SK-N-SH treated with all-trans-retinoic acid at 6 μM for 48 hours (cell line): ENCODE measurements around the gene KRT78.

ENCODE experiments used
- CSDC2 ChIP-seq: fragments of 250-450 bp; sonication (Bioruptor Pico); IDR thresholded peaks from 2 replicates; pipeline ENCODE4 v1.5.0; 2020; ENCODE audit warnings: mild to moderate bottlenecking, moderate library complexity
- CSRNP3 ChIP-seq: fragments of 250-450 bp; sonication (Bioruptor Pico); IDR thresholded peaks from 2 replicates; pipeline ENCODE4 v1.5.1; 2021; ENCODE audit warnings: mild to moderate bottlenecking, moderate library complexity
- PATZ1 ChIP-seq: fragments of 250-450 bp; sonication (Bioruptor Pico); IDR thresholded peaks from 2 replicates; pipeline ENCODE4 v1.8.0; 2020; ENCODE audit warnings: mild to moderate bottlenecking, moderate library complexity, borderline replicate concordance
- RARB ChIP-seq: fragments of 250-450 bp; sonication (Bioruptor Pico); IDR thresholded peaks from 2 replicates; pipeline ENCODE4 v1.8.0; 2021; ENCODE audit warnings: mild to moderate bottlenecking, moderate library complexity
- TOX ChIP-seq: fragments of 250-450 bp; sonication (Bioruptor Pico); IDR thresholded peaks from 2 replicates; pipeline ENCODE4 v1.8.0; 2021; ENCODE audit warnings: mild to moderate bottlenecking, moderate library complexity, borderline replicate concordance
- ZNF8 ChIP-seq: fragments of 450-650 bp; formaldehyde crosslinking; IDR thresholded peaks from 2 replicates; pipeline ENCODE4 v1.5.0; 2020; ENCODE audit warnings: mild to moderate bottlenecking, moderate library complexity

DNA sequence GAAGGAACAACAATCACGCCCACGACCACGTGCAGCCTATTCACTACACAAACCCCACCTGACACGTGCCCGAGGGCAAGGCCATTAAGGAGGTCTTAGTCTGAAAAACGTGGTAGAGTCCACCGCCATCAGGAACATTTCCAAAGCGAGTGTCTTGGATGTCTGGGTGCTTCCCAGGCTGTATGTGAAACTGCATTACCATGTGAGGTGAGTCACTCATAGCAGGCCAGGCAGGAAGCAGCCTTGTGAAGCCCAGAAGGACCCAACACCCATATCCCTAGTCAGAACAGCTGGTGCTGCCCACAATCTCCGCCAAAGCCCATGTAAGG is 11.4 kb downstream of the KRT78 start:
- TF ChIP-seq PATZ1 (CRISPR knock-in tag) = no peak
- no peak for TF ChIP-seq TOX (CRISPR knock-in tag)
- TF ChIP-seq CSDC2 (CRISPR knock-in tag) = no peak
- no peak for TF ChIP-seq RARB
- TF ChIP-seq ZNF8 (CRISPR knock-in tag) = no peak
- no peak for TF ChIP-seq CSRNP3
